Activated T-helper 1 cell treated with anti-CD3 and anti-CD28 coated beads, Interleukin-12 subunit alpha, Interleukin-12 subunit beta, Interleukin-2, Interleukin-4 antibody, amounts not matched to agents 30 ng/mL and 10 ng/mL and 1 ng/mL, durations not matched to agents 14 hours and 24 hours and 36 hours (primary cell): ENCODE results near the gene TNPO3. TPM values are rescaled to one million over a fixed set of nuclear protein-coding genes. Genes with fewer than 3 reads are reported as not detected.
"Not testable (repeated sequence)": the region's sequence is repeated elsewhere in the genome, so short reads cannot be mapped to it uniquely, and the experiment has no call there.

Experiments used
- DNase-seq: peaks from one replicate; pipeline ENCODE4 v3.0.0; 2021; ENCODE audit warnings: low spot score
- H3K27ac Mint-ChIP-seq: one replicate; pipeline ENCODE4 v1.8.0; 2021; ENCODE audit warnings: mild to moderate bottlenecking, mixed read lengths
- H3K27me3 Mint-ChIP-seq: one replicate; pipeline ENCODE4 v1.8.0; 2022; ENCODE audit warnings: mild to moderate bottlenecking, moderate library complexity, mixed read lengths; ENCODE audit not compliant: insufficient read depth
- H3K36me3 Mint-ChIP-seq: one replicate; pipeline ENCODE4 v1.8.0; 2021; ENCODE audit warnings: low read depth, mixed read lengths
- H3K4me1 Mint-ChIP-seq: one replicate; pipeline ENCODE4 v1.8.0; 2021; ENCODE audit warnings: low read depth, mixed read lengths
- H3K4me3 Mint-ChIP-seq: one replicate; pipeline ENCODE4 v1.8.0; 2021; ENCODE audit warnings: mild to moderate bottlenecking, moderate library complexity, mixed read lengths
- H3K9me3 Mint-ChIP-seq: one replicate; pipeline ENCODE4 v1.8.0; 2021; ENCODE audit warnings: mixed read lengths
- intact Hi-C: fragments of 100-400 bp; cut with micrococcal nuclease; formaldehyde crosslinking; loops from one replicate; pipeline ENCODE4 v1.15.1; 2024
- total RNA-seq: library from RNA; stranded (reverse); gene quantifications from 2 replicates; pipeline ENCODE4 v1.2.3, GENCODE V29; 2022

TNPO3 gene
- total RNA-seq, 1 donor from 2014 or later = 53.2 TPM

DNA sequence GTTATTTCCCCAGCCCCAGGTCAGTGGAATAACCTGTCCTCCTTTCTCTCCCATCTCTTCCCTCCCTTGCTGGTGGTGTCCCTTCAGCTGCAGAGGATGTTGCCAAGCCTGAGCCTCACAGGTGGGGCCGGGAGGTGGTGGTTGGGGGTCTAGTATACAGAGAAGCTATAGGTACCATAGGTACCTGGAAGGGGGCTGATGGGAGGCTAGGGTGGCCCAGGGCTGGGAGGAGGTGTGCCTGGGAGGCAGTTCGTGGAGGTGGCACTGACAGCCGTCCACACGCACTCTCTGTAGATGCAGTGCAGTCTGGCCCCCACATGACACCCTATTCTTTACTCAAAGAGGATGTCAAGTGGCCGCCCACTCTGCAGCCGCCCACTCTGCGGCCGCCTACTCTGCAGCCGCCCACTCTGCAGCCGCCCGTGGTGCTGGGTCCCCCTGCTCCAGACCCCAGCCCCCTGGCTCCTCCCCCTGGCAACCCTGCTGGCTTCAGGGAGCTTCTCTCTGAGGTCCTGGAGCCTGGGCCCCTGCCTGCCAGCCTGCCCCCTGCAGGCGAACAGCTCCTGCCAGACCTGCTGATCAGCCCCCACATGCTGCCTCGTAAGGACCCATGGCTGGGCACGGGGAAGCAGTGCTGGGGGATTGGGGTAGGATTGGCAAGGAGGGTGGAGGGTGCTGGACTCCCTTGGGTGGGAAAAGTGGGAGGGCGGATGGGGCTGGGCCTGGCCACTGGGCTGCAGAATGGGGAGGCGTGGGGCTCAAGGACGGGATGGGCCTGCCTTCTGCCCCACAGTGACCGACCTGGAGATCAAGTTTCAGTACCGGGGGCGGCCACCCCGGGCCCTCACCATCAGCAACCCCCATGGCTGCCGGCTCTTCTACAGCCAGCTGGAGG, 107.7 kb downstream of the TNPO3 start:
- Mint-ChIP-seq H3K4me1 (no peaks in the 10 kb centered on the region), H3K9me3 (no peaks in the 10 kb centered on the region), H3K27me3 (no peaks in the 10 kb centered on the region), H3K27ac (no peak overlapping the region), H3K36me3 (peaks cover 21% of the 10 kb centered on the region), H3K4me3 (no peak overlapping the region)
- no peak for DNase-seq
- intact Hi-C loops = no loop called here

DNA sequence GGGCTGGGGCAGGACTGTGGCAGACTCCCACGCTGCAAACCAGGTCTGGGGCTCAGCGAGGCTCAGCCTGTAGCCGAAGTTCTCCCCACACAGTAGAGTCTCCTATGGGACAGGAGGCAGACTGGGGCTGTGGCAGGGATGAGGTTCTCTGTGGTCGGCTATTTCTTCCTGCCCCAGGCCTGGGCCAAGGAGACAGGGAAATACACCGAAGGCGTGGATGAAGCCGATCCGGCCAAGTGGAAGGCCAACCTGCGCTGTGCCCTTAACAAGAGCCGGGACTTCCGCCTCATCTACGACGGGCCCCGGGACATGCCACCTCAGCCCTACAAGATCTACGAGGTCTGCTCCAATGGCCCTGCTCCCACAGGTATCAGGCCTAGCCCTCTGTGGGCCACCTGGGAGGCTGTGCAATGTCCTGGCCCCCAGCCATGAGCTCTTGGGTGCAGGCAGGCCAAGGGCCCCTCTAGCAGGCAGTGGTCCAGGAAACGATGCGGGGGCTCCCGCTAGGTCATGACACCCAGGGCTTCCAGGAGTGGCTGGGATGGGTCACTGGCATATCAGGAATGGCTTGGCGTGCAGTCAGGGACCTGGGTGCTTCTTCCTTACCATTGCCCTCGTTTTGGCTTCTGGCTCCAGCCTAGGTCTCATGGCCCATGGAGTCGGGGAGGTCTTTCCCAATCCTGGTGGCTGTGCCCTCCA, 109.1 kb downstream of the TNPO3 start:
- intact Hi-C loops = no loop called here
- Mint-ChIP-seq H3K27me3 (no peaks in the 10 kb centered on the region), H3K4me3 (no peak overlapping the region), H3K4me1 (peaks cover 8% of the 10 kb centered on the region), H3K27ac (no peak overlapping the region), H3K36me3 (peaks cover 11% of the 10 kb centered on the region), H3K9me3 (no peaks in the 10 kb centered on the region)
- no peak for DNase-seq

DNA sequence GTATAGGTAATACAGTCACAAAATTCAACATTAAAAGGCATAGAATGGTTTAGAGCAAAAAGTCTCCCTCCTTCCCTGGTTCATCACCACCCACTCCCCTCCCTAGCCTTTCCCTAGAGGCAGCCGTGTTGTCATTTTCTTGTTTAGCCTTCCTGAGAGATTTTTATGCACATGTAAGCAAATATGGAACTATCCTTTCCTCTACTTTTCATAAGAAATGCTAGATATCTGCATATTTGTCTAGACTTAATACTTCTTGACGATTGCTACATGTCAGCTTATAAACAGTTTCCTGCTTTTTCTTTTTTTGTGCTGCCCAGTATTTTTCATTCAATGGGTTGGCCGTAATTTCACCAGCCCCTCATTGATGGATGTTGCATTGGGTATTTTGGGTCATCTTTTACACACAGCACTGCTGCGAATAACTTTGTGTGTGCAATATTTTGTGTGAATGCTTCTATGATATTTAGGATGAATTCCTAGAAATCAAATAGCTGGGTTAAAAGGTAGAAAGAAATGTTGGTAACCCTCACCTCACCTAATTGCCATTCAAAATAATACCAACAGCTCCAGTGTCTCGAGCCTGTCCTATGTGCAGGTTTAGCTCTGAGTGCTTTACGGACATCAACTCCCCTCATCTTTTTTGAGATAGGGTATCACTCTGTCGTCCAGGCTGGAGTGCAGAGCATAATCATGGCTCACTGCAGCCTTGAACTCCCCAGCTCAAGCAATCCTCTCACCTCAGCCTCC, 110.2 kb downstream of the TNPO3 start:
- no peak for DNase-seq
- H3K27ac Mint-ChIP-seq = no peak overlapping the region
- no peaks in the 10 kb centered on the region for H3K9me3 Mint-ChIP-seq
- H3K4me3 Mint-ChIP-seq = no peak overlapping the region
- peaks cover 11% of the 10 kb centered on the region for H3K36me3 Mint-ChIP-seq
- intact Hi-C loops = no loop called here
- H3K4me1 Mint-ChIP-seq = peaks cover 19% of the 10 kb centered on the region
- H3K27me3 Mint-ChIP-seq = no peaks in the 10 kb centered on the region

DNA sequence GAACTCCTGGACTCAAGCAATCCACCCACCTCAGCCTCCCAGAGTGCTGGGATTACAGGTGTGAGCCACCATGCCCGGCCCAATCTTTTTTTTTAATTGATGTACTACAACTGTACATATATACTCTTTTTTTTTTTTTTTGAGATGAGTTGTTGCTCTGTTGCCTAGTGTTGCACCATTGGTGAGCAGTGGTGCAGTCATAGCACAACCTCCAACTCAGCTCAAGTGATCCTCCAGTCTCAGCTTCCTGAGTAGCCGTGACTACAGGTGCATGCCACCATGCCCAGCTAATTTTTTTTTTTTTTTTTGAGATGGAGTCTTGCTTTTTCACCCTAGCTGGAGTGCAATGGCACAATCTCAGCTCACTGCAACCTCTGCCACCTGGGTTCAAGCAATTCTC, 111.7 kb downstream of the TNPO3 start:
- H3K9me3 Mint-ChIP-seq, H3K36me3 Mint-ChIP-seq, H3K27ac Mint-ChIP-seq, DNase-seq, H3K27me3 Mint-ChIP-seq, intact Hi-C loops, H3K4me3 Mint-ChIP-seq: not testable (repeated sequence)
- H3K4me1 Mint-ChIP-seq = peaks cover 31% of the 10 kb centered on the region

DNA sequence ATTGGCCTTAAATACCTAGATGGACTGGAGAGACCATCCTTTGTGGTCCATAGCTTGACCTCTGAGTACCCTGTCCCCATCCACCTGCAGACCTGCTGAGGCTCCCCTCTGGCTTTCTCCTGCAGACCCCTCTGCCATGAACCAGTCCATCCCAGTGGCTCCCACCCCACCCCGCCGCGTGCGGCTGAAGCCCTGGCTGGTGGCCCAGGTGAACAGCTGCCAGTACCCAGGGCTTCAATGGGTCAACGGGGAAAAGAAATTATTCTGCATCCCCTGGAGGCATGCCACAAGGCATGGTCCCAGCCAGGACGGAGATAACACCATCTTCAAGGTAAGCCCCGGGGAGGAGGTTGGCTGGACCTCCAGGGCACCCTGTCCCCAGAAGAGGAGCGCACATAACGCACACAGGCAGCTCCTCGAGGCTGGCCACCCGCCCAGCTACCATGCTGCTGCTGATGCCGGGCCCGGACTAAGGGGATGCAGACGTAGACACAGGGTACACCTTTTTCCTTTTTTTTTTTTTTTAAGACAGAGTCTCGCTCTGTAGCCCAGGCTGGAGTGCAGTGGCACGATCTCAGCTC, 112.9 kb downstream of the TNPO3 start:
- Mint-ChIP-seq H3K4me3 (no peak overlapping the region), H3K9me3 (no peaks in the 10 kb centered on the region), H3K36me3 (peaks cover 8% of the 10 kb centered on the region), H3K27me3 (peaks cover 9% of the 10 kb centered on the region), H3K4me1 (peaks cover 35% of the 10 kb centered on the region), H3K27ac (no peak overlapping the region)
- intact Hi-C loops = no loop called here
- DNase-seq = no peak

DNA sequence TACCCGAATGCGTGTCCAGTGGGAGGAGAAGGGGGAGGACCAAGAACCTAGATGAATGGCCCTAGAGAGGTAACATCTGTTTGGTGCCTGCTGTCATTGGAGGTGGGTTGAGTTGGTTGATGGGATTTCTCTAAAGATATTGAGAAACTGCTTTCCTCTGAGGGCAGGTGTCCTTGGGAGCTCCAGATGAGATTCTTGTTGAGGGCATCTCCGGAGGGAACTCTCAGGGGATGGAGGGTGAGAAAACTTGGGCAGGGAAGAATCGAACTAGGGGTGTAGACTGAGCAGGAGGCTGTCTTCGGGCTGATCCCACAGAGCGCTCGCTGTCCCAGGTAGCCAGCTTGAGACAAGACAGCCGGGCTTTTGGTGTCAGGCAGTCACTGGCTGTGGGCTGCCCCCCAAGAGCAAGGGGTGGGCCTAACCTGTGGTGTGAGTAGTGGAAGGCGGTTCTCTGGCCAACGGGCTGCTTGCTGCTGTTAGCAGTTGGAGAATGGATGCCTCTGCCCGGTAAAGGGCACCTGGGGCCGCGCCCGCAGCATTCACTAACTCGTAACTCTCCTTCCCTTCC, 113.5 kb downstream of the TNPO3 start:
- Mint-ChIP-seq H3K27ac (peak overlapping the region; percentile 47), H3K9me3 (no peaks in the 10 kb centered on the region), H3K36me3 (peaks cover 6% of the 10 kb centered on the region), H3K4me1 (peaks cover 38% of the 10 kb centered on the region), H3K4me3 (peak overlapping the region; percentile 59), H3K27me3 (peaks cover 13% of the 10 kb centered on the region)
- DNase-seq = no peak
- intact Hi-C loops = no loop called here

DNA sequence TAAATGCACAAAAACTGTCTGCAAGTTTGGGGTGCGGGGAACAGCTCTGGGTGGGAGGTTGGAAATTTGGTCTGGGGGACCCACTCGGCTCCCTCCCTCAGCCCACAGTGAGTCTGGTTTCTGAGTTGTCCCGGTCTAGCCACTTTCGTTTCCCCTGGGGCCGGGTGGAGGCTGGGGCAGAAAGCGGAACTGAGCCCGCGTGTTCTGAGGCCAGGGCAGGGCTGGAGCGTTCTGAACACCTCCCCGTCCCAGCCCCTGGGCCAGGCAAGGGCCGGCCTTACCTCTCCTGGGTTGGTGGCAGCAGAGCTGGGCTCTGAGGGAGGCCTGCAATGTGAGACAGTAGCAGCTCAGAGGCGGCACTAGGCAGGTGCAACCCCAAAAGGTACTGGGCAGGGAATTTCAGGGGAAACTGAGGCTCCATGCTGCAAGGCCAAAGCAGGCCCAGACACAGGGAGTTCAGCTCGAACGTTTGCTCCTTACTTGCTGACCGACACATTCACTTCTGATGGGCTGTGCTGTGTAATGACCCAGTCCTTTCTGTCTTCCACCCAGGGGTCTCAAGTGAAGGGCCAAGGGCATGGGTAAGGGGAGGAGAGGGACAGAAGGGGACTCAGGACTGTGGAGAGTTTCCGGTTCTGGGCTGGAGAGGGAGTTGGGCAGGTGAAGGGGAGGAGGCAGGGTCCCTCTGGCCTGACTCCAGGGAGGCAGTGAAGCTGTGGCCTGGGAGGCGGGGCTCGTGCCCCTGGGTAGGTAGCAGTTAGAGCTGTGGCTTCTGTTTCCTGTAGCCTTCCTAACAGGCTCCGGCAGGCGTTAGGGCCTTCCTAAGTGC, 114.2 kb downstream of the TNPO3 start:
- peak overlapping the region; percentile 59 for H3K4me3 Mint-ChIP-seq
- intact Hi-C loops = no loop called here
- peaks cover 38% of the 10 kb centered on the region for H3K4me1 Mint-ChIP-seq
- no peaks in the 10 kb centered on the region for H3K9me3 Mint-ChIP-seq
- no peak for DNase-seq
- peak overlapping the region; percentile 47 for H3K27ac Mint-ChIP-seq
- peaks cover 16% of the 10 kb centered on the region for H3K27me3 Mint-ChIP-seq
- H3K36me3 Mint-ChIP-seq = peaks cover 6% of the 10 kb centered on the region

DNA sequence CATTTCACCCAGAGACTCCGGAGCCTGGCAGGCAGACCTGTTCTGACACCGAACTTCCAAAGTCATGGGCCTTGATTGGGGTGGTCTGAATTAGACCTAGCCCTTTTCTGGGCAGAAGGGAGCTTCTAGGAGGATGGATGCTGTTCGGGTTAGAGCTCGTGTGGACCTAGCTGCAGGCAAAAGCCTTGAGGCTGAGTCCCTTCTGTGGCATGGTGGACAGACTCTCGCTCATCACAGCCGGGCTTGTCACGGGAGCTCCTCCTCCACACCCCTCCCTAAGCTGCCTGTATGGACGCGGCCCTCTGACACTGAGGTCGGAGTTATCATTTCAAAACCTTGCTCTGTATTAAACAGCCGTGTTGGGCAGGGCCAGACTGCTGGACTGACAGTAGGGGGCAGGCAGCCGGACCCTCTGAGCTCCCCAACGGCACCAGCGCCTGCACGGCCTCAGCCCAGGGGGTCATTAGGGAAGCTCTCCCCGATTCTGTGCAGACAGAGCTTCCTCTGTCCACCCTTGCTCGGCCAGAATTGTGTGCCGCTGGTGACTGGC, 115.0 kb downstream of the TNPO3 start:
- DNase-seq = no peak
- peaks cover 16% of the 10 kb centered on the region for H3K27me3 Mint-ChIP-seq
- H3K27ac Mint-ChIP-seq = peak overlapping the region; percentile 58
- H3K4me1 Mint-ChIP-seq = peaks cover 38% of the 10 kb centered on the region
- intact Hi-C loops = loop anchor here (1.0 to 2.0 kb wide), 2 partner anchors 15 to 23 kb away; no protein-coding TSS in a partner anchor
- no peaks in the 10 kb centered on the region for H3K9me3 Mint-ChIP-seq
- peak overlapping the region; percentile 30 for H3K4me3 Mint-ChIP-seq
- H3K36me3 Mint-ChIP-seq = peaks cover 6% of the 10 kb centered on the region

DNA sequence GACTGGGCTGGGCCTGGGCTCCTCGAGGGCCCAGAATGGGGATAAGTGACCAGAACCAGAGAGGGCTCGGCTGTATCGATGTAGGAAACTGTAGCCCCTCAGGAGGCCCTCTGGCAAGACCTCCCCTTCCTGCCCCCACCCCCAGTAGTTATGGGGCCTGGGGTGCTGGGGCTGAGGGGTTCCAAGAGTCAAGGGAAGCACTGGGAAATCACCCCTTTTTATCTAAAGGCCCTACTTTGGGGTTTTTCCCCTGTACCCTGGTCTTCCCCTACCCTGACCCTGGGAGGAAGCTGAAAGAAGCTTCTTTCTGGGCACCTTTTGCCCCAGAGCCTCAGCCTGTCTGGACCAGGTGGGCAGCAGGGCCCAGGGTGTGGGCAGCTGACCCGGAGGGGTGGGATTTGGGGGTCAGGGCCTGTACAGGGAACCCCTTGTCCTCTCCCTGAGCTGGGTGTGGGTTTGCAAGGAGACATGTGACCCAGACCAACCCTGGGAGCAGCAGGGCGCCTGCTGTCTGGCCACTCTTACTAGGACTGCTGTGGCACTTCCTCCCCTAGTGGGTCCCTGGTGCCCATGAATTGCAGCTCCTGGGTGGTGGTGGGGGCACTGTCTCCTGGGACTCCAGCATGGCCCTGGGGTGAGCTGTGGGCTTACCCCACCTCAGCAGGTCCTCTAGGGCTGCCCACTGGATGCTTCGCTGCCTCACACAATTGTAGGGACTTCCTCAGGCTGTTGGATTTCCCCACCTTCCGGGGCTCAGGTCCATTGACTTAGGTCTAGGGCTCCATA, 115.6 kb downstream of the TNPO3 start:
- intact Hi-C loops = loop anchor here (1.0 to 2.0 kb wide), 2 partner anchors 16 to 24 kb away; no protein-coding TSS in a partner anchor
- H3K27ac Mint-ChIP-seq = peak overlapping the region; percentile 58
- H3K36me3 Mint-ChIP-seq = peaks cover 4% of the 10 kb centered on the region
- peak overlapping the region; percentile 96 for H3K4me3 Mint-ChIP-seq
- no peaks in the 10 kb centered on the region for H3K9me3 Mint-ChIP-seq
- peaks cover 20% of the 10 kb centered on the region for H3K27me3 Mint-ChIP-seq
- peaks cover 38% of the 10 kb centered on the region for H3K4me1 Mint-ChIP-seq
- DNase-seq = no peak

DNA sequence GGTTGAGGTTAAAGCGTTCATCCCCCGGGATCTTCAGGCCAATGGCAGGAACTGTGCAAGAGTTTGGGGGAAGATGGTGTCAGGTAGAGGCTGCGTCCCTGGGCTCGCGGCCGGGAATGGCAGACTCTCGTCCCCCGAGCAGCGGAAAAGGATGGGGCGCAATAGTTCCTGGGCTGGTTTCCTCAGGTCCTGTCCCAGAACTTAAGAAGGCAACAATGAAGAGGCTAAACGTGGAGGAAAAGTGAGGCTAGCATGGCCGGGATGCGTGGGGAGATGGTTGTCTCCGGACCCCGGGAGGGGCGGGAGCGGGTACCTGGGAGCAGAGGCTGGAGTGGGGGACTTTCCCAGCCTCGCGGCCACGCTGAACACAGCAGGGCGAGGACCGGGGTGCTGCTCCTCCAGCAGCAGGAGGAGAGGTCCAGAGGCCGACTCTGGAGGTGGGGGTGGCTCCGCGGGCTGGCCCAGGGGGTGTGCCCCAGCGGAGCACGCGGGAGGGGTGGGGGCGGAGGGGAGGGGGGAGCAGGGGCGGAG, 116.3 kb downstream of the TNPO3 start:
- H3K9me3 Mint-ChIP-seq = no peaks in the 10 kb centered on the region
- H3K4me3 Mint-ChIP-seq = peak overlapping the region; percentile 96
- H3K27me3 Mint-ChIP-seq = peaks cover 20% of the 10 kb centered on the region
- H3K4me1 Mint-ChIP-seq = peaks cover 41% of the 10 kb centered on the region
- peak; percentile 14 for DNase-seq
- intact Hi-C loops = loop anchor here (1.0 to 2.0 kb wide), 2 partner anchors 16 to 25 kb away; no protein-coding TSS in a partner anchor
- peaks cover 4% of the 10 kb centered on the region for H3K36me3 Mint-ChIP-seq
- peak overlapping the region; percentile 93 for H3K27ac Mint-ChIP-seq
